Type B pancreatic cell (in vitro differentiated cells): Measurements from ENCODE around the gene STARD7. TPM values are rescaled to one million over a fixed set of nuclear protein-coding genes. Genes with fewer than 3 reads are reported as not detected.
"Not testable (repeated sequence)": the region's sequence is repeated elsewhere in the genome, so short reads cannot be mapped to it uniquely, and the experiment has no call there.

ENCODE experiments used
- DNase-seq: peaks from one replicate; pipeline ENCODE4 v3.0.0; 2021; ENCODE audit warnings: mixed read lengths; ENCODE audit not compliant: unreplicated experiment; ENCODE audit errors: extremely low spot score
- H3K27ac Mint-ChIP-seq: 2 replicates; pipeline ENCODE4 v1.8.0; 2021; ENCODE audit warnings: mild to moderate bottlenecking, mixed read lengths
- H3K27me3 Mint-ChIP-seq: 2 replicates; pipeline ENCODE4 v1.8.0; 2021; ENCODE audit warnings: mixed read lengths
- H3K36me3 Mint-ChIP-seq: 2 replicates; pipeline ENCODE4 v1.8.0; 2021; ENCODE audit warnings: mixed read lengths
- H3K4me1 Mint-ChIP-seq: one replicate; pipeline ENCODE4 v1.8.0; 2021; ENCODE audit warnings: mixed read lengths; ENCODE audit not compliant: unreplicated experiment
- H3K4me3 Mint-ChIP-seq: 2 replicates; pipeline ENCODE4 v1.8.0; 2021; ENCODE audit warnings: mild to moderate bottlenecking, mixed read lengths
- H3K9me3 Mint-ChIP-seq: 2 replicates; pipeline ENCODE4 v1.8.0; 2021; ENCODE audit warnings: mixed read lengths
- total RNA-seq: library from RNA; stranded (reverse); gene quantifications from 2 replicates; pipeline ENCODE4 v1.2.1, GENCODE V29; 2021; ENCODE audit warnings: low replicate concordance
- TF ChIP-seq, protein P1 (sequence below): fragments of 200-600 bp; sonication (generic); conservative IDR thresholded peaks from 2 replicates; pipeline ENCODE4 v1.5.0; 2021; ENCODE audit warnings: antibody characterized with exemption, mild to moderate bottlenecking

STARD7 gene
- total RNA-seq, 1 donor from 2014 or later: 146 TPM

DNA sequence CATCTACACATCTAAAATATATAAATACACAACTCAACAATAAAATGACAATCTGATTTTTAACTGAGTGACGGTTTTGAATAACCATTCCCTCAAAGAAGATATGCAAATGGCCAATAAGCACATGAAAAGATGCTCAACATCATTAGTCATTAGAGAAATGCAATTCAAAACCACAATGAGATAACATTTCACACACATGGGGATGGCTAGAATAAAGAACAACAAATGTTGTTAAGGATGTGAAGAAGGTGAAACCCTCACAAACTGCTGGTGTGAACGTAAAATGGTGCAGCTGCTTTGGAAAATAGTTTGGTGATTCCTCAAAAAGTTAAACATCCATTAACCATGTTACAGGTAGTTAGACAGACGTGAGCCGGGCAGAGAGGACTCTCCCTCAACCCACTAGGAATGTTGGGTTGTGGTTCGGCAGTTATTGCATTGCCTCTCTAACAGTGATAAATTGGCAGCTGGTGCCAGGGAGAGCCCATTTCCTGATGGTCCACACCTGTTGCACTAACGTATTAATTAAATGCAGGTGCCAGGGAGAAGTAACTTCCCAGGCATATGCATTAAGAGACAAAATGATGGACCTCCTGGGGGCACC lies 41.1 kb downstream of the STARD7 start:
- no peaks in the 10 kb centered on the region for H3K27me3 Mint-ChIP-seq
- H3K27ac Mint-ChIP-seq: no peak overlapping the region
- DNase-seq: no peak
- no peaks in the 10 kb centered on the region for H3K36me3 Mint-ChIP-seq
- TF ChIP-seq, protein P1, sequence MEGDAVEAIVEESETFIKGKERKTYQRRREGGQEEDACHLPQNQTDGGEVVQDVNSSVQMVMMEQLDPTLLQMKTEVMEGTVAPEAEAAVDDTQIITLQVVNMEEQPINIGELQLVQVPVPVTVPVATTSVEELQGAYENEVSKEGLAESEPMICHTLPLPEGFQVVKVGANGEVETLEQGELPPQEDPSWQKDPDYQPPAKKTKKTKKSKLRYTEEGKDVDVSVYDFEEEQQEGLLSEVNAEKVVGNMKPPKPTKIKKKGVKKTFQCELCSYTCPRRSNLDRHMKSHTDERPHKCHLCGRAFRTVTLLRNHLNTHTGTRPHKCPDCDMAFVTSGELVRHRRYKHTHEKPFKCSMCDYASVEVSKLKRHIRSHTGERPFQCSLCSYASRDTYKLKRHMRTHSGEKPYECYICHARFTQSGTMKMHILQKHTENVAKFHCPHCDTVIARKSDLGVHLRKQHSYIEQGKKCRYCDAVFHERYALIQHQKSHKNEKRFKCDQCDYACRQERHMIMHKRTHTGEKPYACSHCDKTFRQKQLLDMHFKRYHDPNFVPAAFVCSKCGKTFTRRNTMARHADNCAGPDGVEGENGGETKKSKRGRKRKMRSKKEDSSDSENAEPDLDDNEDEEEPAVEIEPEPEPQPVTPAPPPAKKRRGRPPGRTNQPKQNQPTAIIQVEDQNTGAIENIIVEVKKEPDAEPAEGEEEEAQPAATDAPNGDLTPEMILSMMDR: no peak
- no peak overlapping the region for H3K4me3 Mint-ChIP-seq
- H3K4me1 Mint-ChIP-seq: peaks cover 4% of the 10 kb centered on the region
- no peaks in the 10 kb centered on the region for H3K9me3 Mint-ChIP-seq

DNA sequence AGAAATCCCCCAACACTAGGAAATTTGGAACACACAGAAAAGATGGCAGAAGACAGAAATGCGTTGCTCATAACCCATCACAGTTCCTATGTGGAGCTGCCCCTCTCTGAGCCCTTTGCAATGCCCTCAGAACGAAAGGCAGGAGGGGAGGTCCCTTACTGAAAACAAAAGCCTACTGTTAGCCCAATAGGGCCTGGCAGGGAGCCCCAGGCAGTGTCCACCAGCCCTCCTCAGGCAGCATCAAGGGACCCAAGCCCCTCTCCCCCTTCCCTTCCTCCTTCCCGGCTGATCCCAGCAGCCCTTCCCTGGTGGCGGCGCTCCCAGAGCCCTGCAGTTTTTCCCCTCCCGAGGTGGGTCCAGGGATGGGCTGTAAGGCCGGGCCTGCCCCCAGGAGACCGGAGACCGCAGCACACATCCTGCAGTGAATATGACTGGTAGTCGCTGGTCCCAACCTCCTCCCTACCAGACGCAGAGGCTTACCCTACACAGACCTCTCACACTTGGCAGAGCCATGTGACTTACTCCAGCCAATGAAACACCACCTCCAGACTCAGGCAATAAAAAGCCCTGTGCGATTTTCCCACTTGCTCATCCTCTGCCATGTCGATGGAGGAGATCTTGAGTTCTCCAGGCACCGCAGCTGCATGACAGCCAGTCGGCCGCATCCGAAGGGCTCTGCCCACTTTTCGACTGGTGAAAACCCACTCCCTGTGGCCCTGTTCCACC lies 44.0 kb downstream of the STARD7 start:
- H3K27me3 Mint-ChIP-seq: no peaks in the 10 kb centered on the region
- H3K4me3 Mint-ChIP-seq: no peak overlapping the region
- H3K27ac Mint-ChIP-seq: no peak overlapping the region
- TF ChIP-seq, protein P1: no peak
- peaks cover 4% of the 10 kb centered on the region for H3K4me1 Mint-ChIP-seq
- H3K9me3 Mint-ChIP-seq: no peaks in the 10 kb centered on the region
- no peak for DNase-seq
- H3K36me3 Mint-ChIP-seq: no peaks in the 10 kb centered on the region

DNA sequence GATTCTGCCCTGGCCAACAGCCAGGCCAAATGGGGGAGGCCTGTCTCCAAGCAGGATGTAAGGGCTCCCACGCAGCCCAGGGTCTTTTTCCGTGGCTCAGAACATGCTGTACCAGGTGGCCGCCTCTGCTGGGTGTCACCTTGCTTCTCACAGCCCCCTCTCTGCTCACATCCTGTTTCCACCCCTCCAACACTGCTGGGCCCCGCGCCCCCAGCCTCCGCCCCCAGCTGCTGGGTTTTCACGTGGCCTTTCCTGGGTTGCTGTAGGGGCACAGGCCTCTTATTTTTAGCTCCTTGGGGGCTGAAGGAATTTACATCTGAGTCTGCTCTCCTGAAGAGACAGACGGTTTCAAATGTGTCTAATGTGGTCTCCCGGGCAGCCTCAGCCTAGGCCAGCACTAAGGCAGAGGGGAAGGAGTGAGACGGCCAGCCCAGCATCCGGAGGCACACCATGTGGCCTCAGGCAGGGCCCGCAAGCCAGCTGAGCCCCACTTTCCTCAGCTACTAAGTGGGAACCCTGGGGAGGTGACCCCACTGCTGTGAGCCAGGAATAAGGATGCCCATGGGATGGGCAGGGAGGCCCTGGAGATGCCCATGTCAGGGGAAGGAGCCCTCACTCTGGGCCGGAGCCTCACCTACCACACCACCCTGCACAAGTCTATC lies 44.7 kb downstream of the STARD7 start:
- no peak for DNase-seq
- Mint-ChIP-seq H3K27me3 (peaks cover 6% of the 10 kb centered on the region), H3K4me1 (peaks cover 4% of the 10 kb centered on the region), H3K4me3 (no peak overlapping the region), H3K9me3 (no peaks in the 10 kb centered on the region), H3K27ac (no peak overlapping the region), H3K36me3 (no peaks in the 10 kb centered on the region)
- TF ChIP-seq, protein P1: no peak

DNA sequence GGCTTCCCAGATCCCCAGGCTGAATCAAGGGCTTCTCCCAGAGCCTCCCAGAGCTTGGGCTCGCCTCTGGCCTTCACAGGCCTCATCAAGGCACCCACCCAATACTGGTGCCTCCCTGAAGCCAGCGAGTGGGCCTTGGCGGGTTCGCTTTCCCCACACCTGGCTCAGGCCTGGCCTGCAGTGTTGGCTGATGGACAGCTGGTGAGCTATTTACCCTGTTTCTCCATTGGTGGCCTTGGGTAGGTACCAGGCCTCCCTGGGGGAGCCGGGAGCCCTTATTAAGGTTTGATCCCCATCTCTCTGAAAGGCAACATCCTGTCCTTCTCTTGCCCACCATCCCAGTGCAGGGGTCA lies 45.2 kb downstream of the STARD7 start:
- no peaks in the 10 kb centered on the region for H3K36me3 Mint-ChIP-seq
- TF ChIP-seq, protein P1: no peak
- peaks cover 7% of the 10 kb centered on the region for H3K27me3 Mint-ChIP-seq
- no peaks in the 10 kb centered on the region for H3K9me3 Mint-ChIP-seq
- no peak overlapping the region for H3K27ac Mint-ChIP-seq
- H3K4me1 Mint-ChIP-seq: peaks cover 4% of the 10 kb centered on the region
- DNase-seq: no peak
- no peak overlapping the region for H3K4me3 Mint-ChIP-seq

DNA sequence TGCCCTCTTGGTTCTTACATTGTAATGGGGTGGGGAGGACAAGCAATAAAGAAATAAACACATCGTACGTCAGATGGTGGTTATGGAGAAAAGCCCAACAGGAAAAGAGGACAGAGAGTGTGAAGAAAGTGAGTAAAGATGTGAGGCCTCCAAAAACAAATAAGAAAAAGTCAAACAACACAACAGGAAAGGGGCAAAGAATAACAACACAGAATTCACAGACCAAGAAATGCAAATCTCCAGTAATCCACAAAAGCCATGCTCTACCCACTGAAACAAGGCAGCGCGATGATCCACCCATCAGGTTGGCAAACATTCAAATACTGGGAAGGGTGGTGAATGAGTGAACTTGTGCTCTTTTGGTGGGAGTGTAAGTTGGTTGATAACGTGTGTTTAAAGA lies 46.7 kb downstream of the STARD7 start:
- Mint-ChIP-seq H3K36me3 (no peaks in the 10 kb centered on the region), H3K4me3 (no peak overlapping the region), H3K9me3 (no peaks in the 10 kb centered on the region), H3K27ac (no peak overlapping the region), H3K4me1 (peaks cover 8% of the 10 kb centered on the region), H3K27me3 (peaks cover 7% of the 10 kb centered on the region)
- DNase-seq: no peak
- TF ChIP-seq, protein P1: no peak

DNA sequence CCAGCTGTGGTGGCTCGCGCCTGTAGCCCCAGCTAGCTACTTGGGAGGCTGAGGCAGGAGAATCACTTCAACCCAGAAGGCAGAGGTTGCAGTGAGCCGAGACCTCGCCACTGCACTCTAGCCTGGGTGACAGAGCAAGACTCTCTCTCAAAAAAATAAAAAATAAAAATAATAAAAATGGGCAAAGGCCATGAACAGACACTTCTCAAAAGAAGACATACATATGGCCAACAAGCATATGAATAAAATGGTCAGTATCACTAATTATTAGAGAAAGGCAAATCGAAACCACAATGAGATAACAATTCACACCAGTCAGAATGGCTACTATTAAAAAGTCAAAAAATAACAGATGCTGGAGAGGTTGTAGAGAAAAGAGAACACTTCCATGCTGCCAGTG lies 48.3 kb downstream of the STARD7 start:
- H3K27me3 Mint-ChIP-seq, H3K27ac Mint-ChIP-seq, H3K4me3 Mint-ChIP-seq, DNase-seq, H3K9me3 Mint-ChIP-seq, H3K4me1 Mint-ChIP-seq, H3K36me3 Mint-ChIP-seq: not testable (repeated sequence)
